Left lung (tissue), 10 donors: ENCODE data around the gene PCSK7. TPM values are rescaled to one million over a fixed set of nuclear protein-coding genes. Genes with fewer than 3 reads are reported as not detected.

Source experiments
- ATAC-seq: fragments of 200-7000 bp; cut with Tn5 transposase; one replicate; pipeline ENCODE4 v1.9.1; 2020; ENCODE audit warnings: moderate library complexity
- DNase-seq, 4 donors: peaks; one replicate each; pipeline ENCODE4 v3.0.0-alpha.2; 2013 to 2020
- H3K27ac ChIP-seq, 2 donors: fragments of 200-600 bp; sonication (generic) in 1 of 2; one replicate each; pipeline versions ENCODE4 v1.5.0 to v1.8.0; 2020 to 2021
- H3K27me3 ChIP-seq, 2 donors: fragments of 200-600 bp; sonication (generic) in 1 of 2; one replicate each; pipeline versions ENCODE4 v1.5.0 to v1.8.0; 2020 to 2021
- H3K36me3 ChIP-seq, 2 donors: fragments of 200-600 bp; sonication (generic) in 1 of 2; one replicate each; pipeline versions ENCODE4 v1.5.0 to v1.8.0; 2020 to 2021
- H3K4me1 ChIP-seq, 2 donors: fragments of 200-600 bp; one replicate each; pipeline ENCODE4 v1.8.0; 2021
- H3K4me3 ChIP-seq, 2 donors: fragments of 200-600 bp; sonication (generic) in 1 of 2; one replicate each; pipeline versions ENCODE4 v1.5.0 to v1.8.0; 2020 to 2021; ENCODE audit warnings: mild to moderate bottlenecking in 1 of 2
- H3K9me3 ChIP-seq, 2 donors: fragments of 200-600 bp; sonication (generic) in 1 of 2; one replicate each; pipeline versions ENCODE4 v1.5.0 to v1.8.0; 2020 to 2021
- CTCF ChIP-seq, 2 donors: fragments of 200-600 bp; sonication (generic) in 1 of 2; IDR thresholded peaks; one replicate each; pipeline versions ENCODE4 v1.5.0 to v1.8.0; 2021; ENCODE audit warnings: antibody characterized with exemption in 2 of 2
- intact Hi-C, 2 donors: fragments of 100-400 bp; cut with DNase I; formaldehyde crosslinking; loops; one replicate each; pipeline versions ENCODE4 v1.11.2 to v1.14.2; 2022
- polyA plus RNA-seq, 6 donors: library from polyadenylated mRNA; unstranded; fragments of 120-200 nt; gene quantifications; one replicate each; pipeline ENCODE4 v1.2.1, GENCODE V29; 2013; ENCODE audit not compliant: insufficient read length in 6 of 6
- total RNA-seq, 2 donors: library from RNA; stranded (reverse); fragmentation: NEBNext Ultra II Directional; extraction: Animal tissue kit (Norgen Biotek cat#: 25700); gene quantifications; one replicate each; pipeline ENCODE4 v1.2.1, GENCODE V29; 2021
- donor health status: DM: no; HTN: yes; CAD: no.
- donor health status: DM: no; HTN: no; CAD: no.

PCSK7 gene
- total and polyA plus RNA-seq, 8 donors, result 24.5 to 77.8 (median 30.2) TPM

- Histone ChIP-seq H3K27me3 (no peaks in the 10 kb centered on the region), H3K4me1 (peaks cover 3 to 11% of the 10 kb centered on the region in 2 donors), H3K27ac (no peak overlapping the region), H3K36me3 (peaks cover 0 to 67% of the 10 kb centered on the region in 2 donors), H3K4me3 (no peak overlapping the region), H3K9me3 (no peaks in the 10 kb centered on the region)
- intact Hi-C loops, result no loop called here
- no peak for TF ChIP-seq CTCF (IDR thresholded peaks at IDR 0.05)
- no peak for ATAC-seq
- DNase-seq, result no peak
These were observed 61.7 kb downstream of the PCSK7 start for GRCh38 chr11:117170210-117170609.

GRCh38 chr11:117169736-117170135 lies 62.1 kb downstream of the PCSK7 start:
- ATAC-seq (no peak), DNase-seq (no peak)
- peaks cover 3 to 11% of the 10 kb centered on the region in 2 donors for H3K4me1 ChIP-seq
- no peaks in the 10 kb centered on the region for H3K9me3 ChIP-seq
- H3K4me3 ChIP-seq, result no peak overlapping the region
- no peak overlapping the region for H3K27ac ChIP-seq
- intact Hi-C loops, result no loop called here
- H3K36me3 ChIP-seq, result peaks cover 0 to 72% of the 10 kb centered on the region in 2 donors
- TF ChIP-seq CTCF (IDR thresholded peaks at IDR 0.05), result no peak
- H3K27me3 ChIP-seq, result no peaks in the 10 kb centered on the region

GRCh38 chr11:117166491-117166890 lies 65.4 kb downstream of the PCSK7 start:
- H3K4me1 ChIP-seq, result no peaks in the 10 kb centered on the region
- intact Hi-C loops, result no loop called here
- TF ChIP-seq CTCF (IDR thresholded peaks at IDR 0.05), result no peak
- no peak overlapping the region for H3K27ac ChIP-seq
- ATAC-seq (no peak), DNase-seq (no peak)
- peaks cover 0 to 98% of the 10 kb centered on the region in 2 donors for H3K36me3 ChIP-seq
- no peaks in the 10 kb centered on the region for H3K9me3 ChIP-seq
- H3K4me3 ChIP-seq, result no peak overlapping the region
- H3K27me3 ChIP-seq, result no peaks in the 10 kb centered on the region

GRCh38 chr11:117160826-117161225 lies 71.0 kb downstream of the PCSK7 start:
- intact Hi-C loops, result no loop called here
- Histone ChIP-seq H3K27me3 (no peaks in the 10 kb centered on the region), H3K9me3 (no peaks in the 10 kb centered on the region), H3K4me1 (peaks cover 0 to 21% of the 10 kb centered on the region in 2 donors), H3K27ac (peak overlapping the region in 1 of 2 donors; percentile 35), H3K4me3 (no peak overlapping the region), H3K36me3 (peaks cover 0 to 80% of the 10 kb centered on the region in 2 donors)
- no peak for DNase-seq
- ATAC-seq, result peak; percentile 74
- TF ChIP-seq CTCF (IDR thresholded peaks at IDR 0.05), result no peak

GRCh38 chr11:117159892-117160291 lies 72.0 kb downstream of the PCSK7 start:
- Histone ChIP-seq H3K4me1 (peaks cover 0 to 21% of the 10 kb centered on the region in 2 donors), H3K36me3 (peaks cover 0 to 80% of the 10 kb centered on the region in 2 donors), H3K27ac (no peak overlapping the region)

More at GRCh38 chr11:117159892-117160291, 72.0 kb downstream of the PCSK7 start:
- Histone ChIP-seq H3K27me3 (no peaks in the 10 kb centered on the region), H3K4me3 (no peak overlapping the region), H3K9me3 (no peaks in the 10 kb centered on the region)
- DNase-seq, result no peak
- intact Hi-C loops, result no loop called here
- TF ChIP-seq CTCF (IDR thresholded peaks at IDR 0.05), result no peak
- ATAC-seq, result no peak
